NCI-H2081 treated with DMSO at 0.1 percent for 48 hours (cell line): Measurements from ENCODE around the gene ADIPOQ.
"Not testable (repeated sequence)": the region's sequence is repeated elsewhere in the genome, so short reads cannot be mapped to it uniquely, and the experiment has no call there.

ENCODE experiments used
- DNase-seq: peaks from one replicate; lab custom pipeline; 2025; lab: John Stamatoyannopoulos, UW

ADIPOQ gene

GRCh38 chr3:186842426-186843038 is at the start of gene ADIPOQ:
Gene ADIPOQ (plus strand): TSS chr3:186842710. CDS start chr3:186853059, 10,349 bp downstream.
- DNase-seq = no peak

GRCh38 chr3:186798239-186798874 is 44.2 kb upstream of the ADIPOQ start:
- no peak for DNase-seq

DNA sequence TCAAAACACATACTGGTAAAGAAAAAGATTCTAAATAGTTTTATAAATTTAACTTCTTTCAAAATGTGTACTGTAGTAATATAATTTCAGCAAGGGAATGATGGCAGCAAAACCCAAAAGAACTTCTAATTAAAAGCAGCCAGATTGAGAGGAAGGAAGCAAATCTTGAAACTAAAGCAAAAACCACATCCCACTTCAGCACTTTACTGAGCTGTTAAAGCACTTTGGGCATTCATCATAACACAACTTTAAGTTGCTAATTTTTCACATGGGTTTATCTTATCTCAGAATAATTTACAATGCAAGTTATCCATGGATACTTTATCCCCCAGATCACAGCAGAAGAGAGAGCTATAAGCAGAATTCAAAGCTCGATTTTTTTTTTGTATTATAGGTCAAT is 42.2 kb upstream of the ADIPOQ start:
- no peak for DNase-seq

GRCh38 chr3:186802701-186803100 is 39.8 kb upstream of the ADIPOQ start:
- no peak for DNase-seq

- not testable (repeated sequence) for DNase-seq
Measured at GRCh38 chr3:186803447-186803846, 39.1 kb upstream of the ADIPOQ start.

- peak; percentile 49 for DNase-seq
Measured at GRCh38 chr3:186806089-186807055, 36.1 kb upstream of the ADIPOQ start, which contains the start of gene RFC4. Gene RFC4 (minus strand): TSS chr3:186806482. CDS start chr3:186804713, 1,769 bp downstream.

GRCh38 chr3:186807231-186807630 is 35.3 kb upstream of the ADIPOQ start:
- DNase-seq = no peak

DNA sequence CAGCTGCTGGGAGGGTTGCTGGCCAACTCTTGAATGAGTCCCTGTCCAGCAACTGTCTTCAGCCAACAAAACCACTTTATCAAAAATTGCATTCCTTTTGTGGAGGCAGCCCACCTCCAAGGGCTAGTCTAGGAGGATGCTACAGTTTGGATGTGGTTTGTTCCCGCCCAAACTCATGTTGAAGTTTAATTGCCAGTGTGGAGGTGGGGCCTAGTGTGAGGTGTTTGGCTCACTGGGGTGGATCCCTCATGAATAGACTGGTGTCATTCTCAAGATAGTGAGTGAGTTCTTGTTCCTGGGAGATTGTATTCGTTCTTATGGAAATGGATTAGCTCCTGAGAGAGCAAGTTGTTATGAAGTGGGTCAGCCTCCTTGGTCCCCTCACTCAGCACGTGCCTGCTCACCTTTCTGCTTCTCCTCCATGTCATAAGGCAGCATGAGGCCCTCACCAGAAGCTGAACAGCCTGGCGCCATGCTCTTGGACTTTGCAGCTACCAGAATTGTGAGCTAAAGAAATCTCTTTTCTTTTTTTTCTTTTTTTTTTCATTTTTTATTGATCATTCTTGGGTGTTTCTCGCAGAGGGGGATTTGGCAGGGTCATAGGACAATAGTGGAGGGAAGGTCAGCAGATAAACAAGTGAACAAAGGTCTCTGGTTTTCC is 32.0 kb upstream of the ADIPOQ start:
- no peak for DNase-seq

GRCh38 chr3:186811313-186811712 is 31.2 kb upstream of the ADIPOQ start:
- DNase-seq = not testable (repeated sequence)

- no peak for DNase-seq
Measured at GRCh38 chr3:186814100-186814499, 28.4 kb upstream of the ADIPOQ start.

DNA sequence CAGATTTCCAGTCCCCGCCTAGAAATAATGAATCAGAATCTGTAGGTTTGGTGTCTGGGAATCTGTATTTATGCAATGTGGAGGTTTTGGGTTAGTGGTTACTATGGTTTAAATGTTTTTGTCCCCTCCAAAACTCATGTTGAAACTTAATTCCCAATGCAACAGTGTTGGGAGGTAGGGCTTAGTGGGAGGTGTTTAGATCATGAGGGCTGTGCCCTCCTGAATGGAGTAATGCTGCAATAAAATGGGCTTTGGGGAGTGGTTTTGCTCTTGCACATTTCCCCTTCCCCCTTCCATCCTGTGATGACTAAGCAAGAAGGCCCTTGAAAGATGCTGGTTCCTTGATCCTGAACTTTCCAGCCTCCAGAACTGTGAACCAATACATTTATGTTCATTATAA is 27.1 kb upstream of the ADIPOQ start:
- no peak for DNase-seq

- DNase-seq = no peak
Measured at GRCh38 chr3:186818516-186818915, 24.0 kb upstream of the ADIPOQ start.

DNA sequence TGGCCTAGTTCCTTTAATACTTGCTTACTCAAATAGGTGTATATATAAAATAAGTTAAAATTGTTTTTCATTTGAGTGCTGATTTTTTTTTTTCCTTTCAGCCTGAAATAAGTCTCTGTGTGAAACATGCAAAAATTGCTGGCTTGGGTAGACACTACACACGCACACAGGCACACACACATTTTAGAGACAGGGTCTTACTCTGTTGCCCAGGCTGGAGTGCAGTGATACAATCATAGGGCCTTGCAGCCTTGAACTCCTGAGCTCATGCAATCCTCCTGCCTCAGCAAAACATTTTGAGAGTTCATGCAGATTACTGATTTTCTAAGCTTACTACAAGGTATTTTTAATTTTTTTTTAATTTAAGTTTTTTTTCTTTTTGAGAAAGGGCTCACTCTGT is 23.6 kb upstream of the ADIPOQ start:
- DNase-seq = no peak

- DNase-seq = no peak
Measured at GRCh38 chr3:186821429-186822387, 20.8 kb upstream of the ADIPOQ start.

DNA sequence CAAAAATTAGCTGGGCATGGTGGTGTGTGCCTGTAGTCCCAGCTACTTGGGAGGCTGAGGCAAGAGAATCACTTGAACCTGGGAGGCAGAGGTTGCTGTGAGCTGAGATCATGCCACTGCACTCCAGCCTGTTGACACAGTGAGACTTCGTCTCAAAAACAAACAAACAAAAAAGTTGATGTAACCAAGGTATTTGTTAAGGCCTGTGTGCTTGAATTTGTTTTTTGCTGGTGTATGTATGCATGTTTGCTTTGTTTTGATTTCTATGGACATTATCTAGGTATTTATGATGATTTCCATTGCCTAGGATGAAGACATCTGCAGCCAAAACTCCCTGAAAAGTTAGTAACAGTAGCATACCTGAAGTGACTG is 20.1 kb upstream of the ADIPOQ start:
- DNase-seq = not testable (repeated sequence)

DNA sequence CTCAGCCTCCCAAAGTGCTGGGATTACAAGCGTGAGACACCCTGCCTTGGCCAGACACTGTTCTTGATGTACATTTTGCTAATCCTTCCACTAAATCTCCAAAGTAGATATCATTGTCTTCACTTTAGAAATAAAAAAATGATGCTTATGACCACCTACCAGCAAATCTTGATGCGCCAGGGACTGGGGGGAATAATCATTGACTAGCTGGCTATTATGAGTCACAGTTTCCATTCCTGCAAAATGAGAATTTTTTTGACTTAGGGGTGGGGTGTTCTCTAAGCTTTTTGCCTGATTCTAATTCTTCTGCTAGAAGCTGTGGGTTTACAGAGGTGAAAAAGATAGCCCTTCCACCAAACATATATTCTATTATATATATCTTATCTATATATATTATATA is 19.1 kb upstream of the ADIPOQ start:
- no peak for DNase-seq

DNA sequence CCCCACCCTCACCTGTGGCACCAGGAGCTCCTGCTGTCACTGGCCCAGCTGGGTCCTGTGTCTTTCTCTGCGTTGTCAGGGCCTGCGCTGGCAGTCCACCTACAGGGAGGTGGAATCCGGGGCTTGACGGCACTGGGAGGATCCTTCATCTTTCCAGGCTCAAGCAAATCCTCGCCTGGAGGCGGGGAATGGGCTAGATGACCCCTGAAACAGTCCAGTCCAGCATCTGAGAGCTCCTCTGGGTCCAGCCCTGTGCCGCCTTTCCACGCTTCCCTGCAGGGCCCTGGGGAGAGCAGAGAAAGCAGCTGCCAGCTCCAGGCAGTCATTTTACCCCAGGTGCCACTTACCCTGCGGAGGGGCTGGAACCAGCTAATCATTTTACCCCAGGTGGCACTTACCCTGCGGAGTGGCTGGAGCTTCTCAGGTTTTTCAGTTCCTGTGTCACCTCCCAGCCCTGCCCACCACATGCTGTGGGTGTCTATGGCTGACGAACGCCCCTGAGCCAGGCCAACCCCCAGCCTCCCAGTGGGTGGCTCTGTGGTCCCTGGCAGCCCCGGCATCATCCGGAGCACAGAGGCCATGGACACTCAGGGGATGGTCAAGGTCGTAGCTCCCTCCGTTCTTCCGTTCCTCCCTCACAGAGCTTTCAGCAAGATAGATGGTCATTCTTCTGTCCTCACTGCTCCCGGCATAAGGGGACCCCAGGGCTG is 17.9 kb upstream of the ADIPOQ start:
- peak; percentile 67 for DNase-seq

GRCh38 chr3:186825294-186825821 is 17.2 kb upstream of the ADIPOQ start:
- DNase-seq = no peak

DNA sequence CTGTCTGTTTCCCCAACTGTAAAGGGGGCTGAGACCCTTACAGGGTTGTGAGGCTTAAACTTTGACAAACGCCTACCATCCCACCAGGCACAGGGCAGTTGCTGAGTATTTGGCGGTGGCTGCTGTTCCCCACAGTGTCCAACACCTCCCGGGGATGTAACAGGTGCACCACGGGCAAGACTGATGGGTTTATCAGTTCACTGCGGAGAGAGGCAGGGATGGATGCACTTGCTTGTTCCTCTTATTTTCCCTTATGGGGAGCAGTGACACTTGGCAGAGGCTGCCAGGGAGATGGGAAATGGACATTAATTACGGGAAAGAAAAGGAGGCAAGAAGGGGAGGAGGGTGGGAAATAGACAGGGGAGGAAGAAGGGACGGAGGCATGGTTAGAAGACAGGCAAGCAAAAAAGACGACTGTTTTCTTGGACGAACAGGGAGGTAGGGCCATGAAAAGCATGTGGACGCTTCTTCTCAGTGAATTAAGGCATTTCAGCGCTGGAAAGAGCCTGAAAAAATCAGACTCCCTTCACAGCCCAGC is 16.6 kb upstream of the ADIPOQ start:
- DNase-seq = no peak
